Neural cell (in vitro differentiated cells): Measurements from ENCODE around the gene CCDC159. TPM values are rescaled to one million over a fixed set of nuclear protein-coding genes. Genes with fewer than 3 reads are reported as not detected.

ENCODE experiments used
- H2AFZ ChIP-seq: fragments of 200-600, 300-800 bp; sonication (generic), shearing (Covaris generic); 2 replicates; pipeline ENCODE4 v1.6.0; 2014; ENCODE audit warnings: low read depth, mild to moderate bottlenecking, antibody characterized with exemption, low read length, moderate library complexity
- H3F3A ChIP-seq: fragments of 200-600 bp; shearing (Covaris generic); 2 replicates; pipeline ENCODE4 v1.6.1; 2016; ENCODE audit warnings: mild to moderate bottlenecking, moderate library complexity, mixed read lengths, antibody characterized with exemption, low read length; ENCODE audit not compliant: insufficient read depth, poor library complexity, severe bottlenecking
- H3K27ac ChIP-seq: fragments of 200-600, 300-800 bp; sonication (generic), shearing (Covaris generic); 2 replicates; pipeline ENCODE4 v1.5.1; 2014; ENCODE audit warnings: mild to moderate bottlenecking, low read length, moderate library complexity
- H3K27me3 ChIP-seq: fragments of 300-800, 200-600 bp; sonication (generic), shearing (Covaris generic); 2 replicates; pipeline ENCODE4 v1.6.0; 2014; ENCODE audit warnings: mild to moderate bottlenecking, low read depth, low read length, moderate library complexity; ENCODE audit not compliant: insufficient read depth
- H3K36me3 ChIP-seq: fragments of 300-800, 200-600 bp; sonication (generic), shearing (Covaris generic); 2 replicates; pipeline ENCODE4 v1.5.1; 2014; ENCODE audit warnings: mild to moderate bottlenecking, antibody characterized with exemption, low read length, moderate library complexity; ENCODE audit not compliant: insufficient read depth
- H3K4me2 ChIP-seq: fragments of 300-800, 200-600 bp; sonication (generic), shearing (Covaris generic); 2 replicates; pipeline ENCODE4 v1.6.0; 2014; ENCODE audit warnings: mild to moderate bottlenecking, low read length
- H3K4me3 ChIP-seq: fragments of 300-800, 200-600 bp; sonication (generic), shearing (Covaris generic); 2 replicates; pipeline ENCODE4 v1.5.1; 2014; ENCODE audit warnings: mild to moderate bottlenecking, low read length, moderate library complexity
- H3K79me2 ChIP-seq: fragments of 200-600 bp; shearing (Covaris generic); replicated peaks from 2 replicates; pipeline ENCODE4 v1.6.0; 2014; ENCODE audit warnings: mild to moderate bottlenecking, low read length, moderate library complexity; ENCODE audit not compliant: insufficient read depth
- H3K9ac ChIP-seq: fragments of 300-800, 200-600 bp; sonication (generic), shearing (Covaris generic); 2 replicates; pipeline ENCODE4 v1.6.1; 2016; ENCODE audit warnings: mild to moderate bottlenecking, low read length, mixed read lengths
- H3K9me2 ChIP-seq: fragments of 200-600 bp; shearing (Covaris generic); 2 replicates; pipeline ENCODE4 v1.6.1; 2016; ENCODE audit warnings: mild to moderate bottlenecking, low read length, mixed read lengths; ENCODE audit not compliant: insufficient read depth
- H3K9me3 ChIP-seq: fragments of 200-600, 300-800 bp; sonication (generic), shearing (Covaris generic); 2 replicates; pipeline ENCODE4 v1.6.1; 2016; ENCODE audit warnings: mild to moderate bottlenecking, mixed run types, low read length, moderate library complexity, mixed read lengths
- H4K20me1 ChIP-seq: fragments of 200-600 bp; shearing (Covaris generic); 2 replicates; pipeline ENCODE4 v1.6.1; 2016; ENCODE audit warnings: mild to moderate bottlenecking, mixed run types; ENCODE audit not compliant: insufficient read depth
- CTCF ChIP-seq: fragments of 450-650 bp; IDR thresholded peaks from 2 replicates; pipeline ENCODE4 v1.5.1; 2014; ENCODE audit warnings: antibody characterized with exemption, mild to moderate bottlenecking, moderate library complexity; ENCODE audit not compliant: poor library complexity, severe bottlenecking
- EP300 ChIP-seq: fragments of 450-650 bp; conservative IDR thresholded peaks from 2 replicates; pipeline ENCODE4 v1.6.1; 2014; ENCODE audit warnings: antibody characterized with exemption, mild to moderate bottlenecking, moderate library complexity; ENCODE audit not compliant: poor library complexity, severe bottlenecking
- EZH2 ChIP-seq: fragments of 200-600, 300-800 bp; shearing (Covaris generic), sonication (generic); IDR thresholded peaks from 2 replicates; pipeline ENCODE4 v1.6.1; 2014; ENCODE audit warnings: antibody characterized with exemption, low read length, borderline replicate concordance, mild to moderate bottlenecking; ENCODE audit not compliant: insufficient read depth, poor library complexity, severe bottlenecking
- MXI1 ChIP-seq: fragments of 450-650 bp; conservative IDR thresholded peaks from 2 replicates; pipeline ENCODE4 v1.6.1; 2014; ENCODE audit warnings: antibody characterized with exemption, mild to moderate bottlenecking; ENCODE audit not compliant: poor library complexity, severe bottlenecking
- POLR2AphosphoS5 ChIP-seq: IDR thresholded peaks from 2 replicates; pipeline ENCODE4 v1.6.1; 2012
- RAD21 ChIP-seq: fragments of 450-650 bp; conservative IDR thresholded peaks from 2 replicates; pipeline ENCODE4 v1.6.1; 2014; ENCODE audit warnings: antibody characterized with exemption, mild to moderate bottlenecking, moderate library complexity
- REST ChIP-seq: IDR thresholded peaks from 2 replicates; pipeline ENCODE4 v1.6.1; 2012; ENCODE audit warnings: borderline replicate concordance
- SMC3 ChIP-seq: fragments of 450-650 bp; conservative IDR thresholded peaks from 2 replicates; pipeline ENCODE4 v1.6.1; 2014; ENCODE audit warnings: antibody characterized with exemption, mild to moderate bottlenecking, moderate library complexity; ENCODE audit not compliant: poor library complexity
- TAF1 ChIP-seq: IDR thresholded peaks from 2 replicates; pipeline ENCODE4 v1.6.1; 2012; ENCODE audit warnings: low read depth
- polyA plus RNA-seq: library from polyadenylated mRNA; depleted of rRNA; stranded (reverse); fragments of >200 nt; gene quantifications from 2 replicates; pipeline ENCODE4 v1.2.3, GENCODE V29; 2014

Gene CCDC159
- polyA plus RNA-seq, 1 donor from 2014 or later = 2.4 TPM

GRCh38 chr19:11390933-11391680 is 44.8 kb downstream of the CCDC159 start:
- Histone ChIP-seq H3K9me3 (no peaks in the 10 kb centered on the region), H3K9me2 (no peaks in the 10 kb centered on the region), H3K27ac (no peak overlapping the region), H4K20me1 (no peaks in the 10 kb centered on the region), H3K4me2 (no peak overlapping the region), H3K9ac (no peak overlapping the region), H3K79me2 (no peaks in the 10 kb centered on the region), H2AFZ (no peak overlapping the region), H3F3A (no peaks in the 10 kb centered on the region), H3K27me3 (no peaks in the 10 kb centered on the region), H3K36me3 (no peaks in the 10 kb centered on the region), H3K4me3 (no peak overlapping the region)
- TF ChIP-seq EP300 (no peak), MXI1 (no peak), POLR2AphosphoS5 (no peak), CTCF (no peak)

- Histone ChIP-seq H3K79me2 (no peaks in the 10 kb centered on the region), H3K9ac (no peak overlapping the region), H3K9me2 (no peaks in the 10 kb centered on the region), H3K27me3 (no peaks in the 10 kb centered on the region), H3K9me3 (no peaks in the 10 kb centered on the region), H2AFZ (no peak overlapping the region), H3K27ac (no peak overlapping the region), H3K36me3 (no peaks in the 10 kb centered on the region), H3K4me2 (no peak overlapping the region), H4K20me1 (no peaks in the 10 kb centered on the region), H3K4me3 (no peak overlapping the region), H3F3A (no peaks in the 10 kb centered on the region)
- TF ChIP-seq EZH2 = no peak
- no peak for TF ChIP-seq POLR2AphosphoS5
- TF ChIP-seq MXI1 = no peak
- no peak for TF ChIP-seq RAD21
These were observed 50.8 kb downstream of the CCDC159 start for GRCh38 chr19:11397089-11397610.

GRCh38 chr19:11399667-11400066 is 53.3 kb downstream of the CCDC159 start:
- no peaks in the 10 kb centered on the region for H3K9me2 ChIP-seq
- TF ChIP-seq MXI1 (no peak), CTCF (no peak), EP300 (no peak), RAD21 (no peak), EZH2 (no peak), REST (no peak), POLR2AphosphoS5 (no peak), SMC3 (no peak), TAF1 (no peak)

More at GRCh38 chr19:11399667-11400066, 53.3 kb downstream of the CCDC159 start:
- H3K4me2 ChIP-seq = no peak overlapping the region
- no peak overlapping the region for H2AFZ ChIP-seq
- H3K4me3 ChIP-seq = no peak overlapping the region
- no peaks in the 10 kb centered on the region for H3K9me3 ChIP-seq
- no peak overlapping the region for H3K9ac ChIP-seq
- H3K36me3 ChIP-seq = no peaks in the 10 kb centered on the region
- no peaks in the 10 kb centered on the region for H3K79me2 ChIP-seq
- no peaks in the 10 kb centered on the region for H3F3A ChIP-seq
- H4K20me1 ChIP-seq = no peaks in the 10 kb centered on the region
- no peak overlapping the region for H3K27ac ChIP-seq
- no peaks in the 10 kb centered on the region for H3K27me3 ChIP-seq
